Measurements from ENCODE around the gene CEP112.
"Not testable (repeated sequence)": the region's sequence is repeated elsewhere in the genome, so short reads cannot be mapped to it uniquely, and the experiment has no call there.

CEP112 gene

GRCh38 chr17:65755799-65756198, 436.1 kb downstream of the CEP112 start:
- DNase-seq, result no peak

GRCh38 chr17:65754630-65755029, 437.3 kb downstream of the CEP112 start:
- no peak for DNase-seq

GRCh38 chr17:65754081-65754480, 437.9 kb downstream of the CEP112 start:
- no peak for DNase-seq

- DNase-seq, result no peak
These were observed 438.6 kb downstream of the CEP112 start for GRCh38 chr17:65753348-65753747.

GRCh38 chr17:65751263-65751662, 440.7 kb downstream of the CEP112 start:
- DNase-seq, result no peak

GRCh38 chr17:65750631-65751115, 441.3 kb downstream of the CEP112 start:
- DNase-seq, result peak; percentile 23

- DNase-seq, result no peak
These were observed 441.8 kb downstream of the CEP112 start for GRCh38 chr17:65750166-65750565.

GRCh38 chr17:65749479-65749878, 442.5 kb downstream of the CEP112 start:
- no peak for DNase-seq

- no peak for DNase-seq
These were observed 446.7 kb downstream of the CEP112 start for GRCh38 chr17:65745241-65745640.

GRCh38 chr17:65743308-65743655, 448.7 kb downstream of the CEP112 start:
- no peak for DNase-seq

- DNase-seq, result no peak
These were observed 449.3 kb downstream of the CEP112 start for GRCh38 chr17:65742403-65743307.

- DNase-seq, result no peak
These were observed 450.2 kb downstream of the CEP112 start for GRCh38 chr17:65741710-65742109.

GRCh38 chr17:65739034-65739433, 452.9 kb downstream of the CEP112 start:
- no peak for DNase-seq

- DNase-seq, result no peak
These were observed 454.5 kb downstream of the CEP112 start for GRCh38 chr17:65737451-65737850.

GRCh38 chr17:65733314-65733713, 458.6 kb downstream of the CEP112 start:
- no peak for DNase-seq

GRCh38 chr17:65732667-65733066, 459.3 kb downstream of the CEP112 start:
- not testable (repeated sequence) for DNase-seq

GRCh38 chr17:65730711-65731169, 461.2 kb downstream of the CEP112 start:
- DNase-seq, result no peak

GRCh38 chr17:65729207-65729606, 462.7 kb downstream of the CEP112 start:
- no peak for DNase-seq

- no peak for DNase-seq
These were observed 464.1 kb downstream of the CEP112 start for GRCh38 chr17:65727832-65728231.

- DNase-seq, result no peak
These were observed 464.7 kb downstream of the CEP112 start for GRCh38 chr17:65727246-65727645.

GRCh38 chr17:65723431-65724151, 468.3 kb downstream of the CEP112 start:
- DNase-seq, result no peak

- DNase-seq, result no peak
These were observed 473.3 kb downstream of the CEP112 start for GRCh38 chr17:65718601-65719000.

- DNase-seq, result no peak
These were observed 479.3 kb downstream of the CEP112 start for GRCh38 chr17:65712383-65713267.

All from activated CD4-positive, alpha-beta T cell treated with anti-CD3 and anti-CD28 coated beads, Interleukin-10, Interleukin-2, amounts not matched to agents 100 ng/mL and 50 ng/mL, durations not matched to agents 16 hours and 8 hours (primary cell).